Effector CD8-positive, alpha-beta T cell (primary cell): ENCODE results near the gene DISC1.
A peak's percentile ranks its signal among the peaks of the same experiment; 100 is the strongest.
"Not testable (repeated sequence)": the region's sequence is repeated elsewhere in the genome, so short reads cannot be mapped to it uniquely, and the experiment has no call there.

Source experiments
- DNase-seq: peaks from one replicate; lab custom pipeline; 2025; lab: John Stamatoyannopoulos, UW

The DISC1 gene

GRCh38 chr1:231605149-231606100, 21.2 kb upstream of the DISC1 start:
- DNase-seq, result no peak

GRCh38 chr1:231606712-231607111, 19.9 kb upstream of the DISC1 start:
- DNase-seq, result no peak

- DNase-seq, result no peak
These were observed 16.2 kb upstream of the DISC1 start for GRCh38 chr1:231610388-231610787.

- no peak for DNase-seq
These were observed 15.5 kb upstream of the DISC1 start for GRCh38 chr1:231611111-231611510.

- no peak for DNase-seq
These were observed 14.7 kb upstream of the DISC1 start for GRCh38 chr1:231611851-231612250.

- DNase-seq, result no peak
These were observed 14.0 kb upstream of the DISC1 start for GRCh38 chr1:231612393-231613089.

GRCh38 chr1:231613419-231614349, 12.9 kb upstream of the DISC1 start:
- DNase-seq, result no peak

GRCh38 chr1:231616667-231617066, 9.9 kb upstream of the DISC1 start:
- DNase-seq, result no peak

GRCh38 chr1:231618609-231619256, 7.9 kb upstream of the DISC1 start:
- DNase-seq, result no peak

GRCh38 chr1:231619257-231619634, 7.3 kb upstream of the DISC1 start:
- DNase-seq, result no peak

GRCh38 chr1:231625042-231625441, 1.5 kb upstream of the DISC1 start:
- DNase-seq, result not testable (repeated sequence)

- DNase-seq, result no peak
These were observed 535 bp upstream of the DISC1 start for GRCh38 chr1:231625975-231626534.

- no peak for DNase-seq
These were observed 493 bp downstream of the DISC1 start for GRCh38 chr1:231626951-231627614.

- peak; percentile 24 for DNase-seq
These were observed 1.8 kb downstream of the DISC1 start for GRCh38 chr1:231628207-231628876.

- DNase-seq, result no peak
These were observed 2.5 kb downstream of the DISC1 start for GRCh38 chr1:231629132-231629531.

- DNase-seq, result no peak
These were observed 4.1 kb downstream of the DISC1 start for GRCh38 chr1:231630558-231631205.

- no peak for DNase-seq
These were observed 5.1 kb downstream of the DISC1 start for GRCh38 chr1:231631717-231632116.

GRCh38 chr1:231632119-231632518, 5.5 kb downstream of the DISC1 start:
- no peak for DNase-seq

GRCh38 chr1:231634323-231635013, 7.9 kb downstream of the DISC1 start:
- DNase-seq, result no peak
